Gastroesophageal sphincter (tissue), 3 donors: Measurements from ENCODE around the gene TCP1.

Experiments used
- POLR2AphosphoS5 ChIP-seq: sonication (generic); formaldehyde crosslinking; IDR thresholded peaks from one replicate; pipeline ENCODE4 v1.6.1; 2017; ENCODE audit warnings: antibody characterized with exemption
- TF ChIP-seq, protein P1 (sequence below), 4 experiments: fragments of 200-600 bp in 2 of 4; fragments of 450-650 bp in 2 of 4; sonication (generic) in 1 of 4; IDR thresholded peaks; one replicate each; pipeline ENCODE4 v1.5.1; 2017 to 2019; ENCODE audit warnings: antibody characterized with exemption in 4 of 4, mild to moderate bottlenecking in 2 of 4, moderate library complexity in 2 of 4

DNA sequence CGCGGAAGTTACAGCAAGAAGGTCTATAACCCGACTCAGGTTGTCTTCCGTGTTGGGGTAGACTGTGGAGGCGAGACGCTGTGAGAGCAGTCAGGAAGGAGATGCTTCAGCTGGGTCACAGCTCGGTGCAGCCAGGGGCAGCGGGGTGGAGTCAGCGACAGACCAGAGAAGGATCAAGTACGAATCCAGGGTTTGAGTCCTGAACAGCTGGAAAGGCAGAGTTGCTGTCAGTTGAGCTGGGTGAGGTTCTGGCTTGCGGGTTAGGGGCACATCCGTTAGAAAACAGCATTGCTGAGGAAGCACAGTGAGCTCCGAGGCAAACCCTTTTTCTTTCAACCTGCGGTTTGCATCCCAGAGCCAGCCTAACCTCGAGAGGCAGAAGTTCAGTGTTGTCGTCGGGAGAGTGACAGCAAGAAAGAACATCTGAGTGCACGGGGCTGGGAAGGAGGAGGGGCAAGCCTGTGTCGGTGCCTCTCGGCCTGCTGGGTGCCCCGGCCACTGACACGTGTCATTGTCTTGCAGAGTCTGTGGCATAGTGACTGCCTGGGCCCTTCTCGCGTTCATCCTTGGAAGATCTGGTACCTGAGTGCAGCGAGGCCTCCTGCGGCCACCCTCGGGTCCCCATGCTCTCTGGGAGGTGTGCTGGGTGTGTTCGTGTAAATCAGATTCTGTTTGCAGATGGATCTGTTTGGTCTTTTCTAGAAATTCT is 30.7 kb upstream of the TCP1 start:
- no peak for TF ChIP-seq POLR2AphosphoS5
- TF ChIP-seq, protein P1, sequence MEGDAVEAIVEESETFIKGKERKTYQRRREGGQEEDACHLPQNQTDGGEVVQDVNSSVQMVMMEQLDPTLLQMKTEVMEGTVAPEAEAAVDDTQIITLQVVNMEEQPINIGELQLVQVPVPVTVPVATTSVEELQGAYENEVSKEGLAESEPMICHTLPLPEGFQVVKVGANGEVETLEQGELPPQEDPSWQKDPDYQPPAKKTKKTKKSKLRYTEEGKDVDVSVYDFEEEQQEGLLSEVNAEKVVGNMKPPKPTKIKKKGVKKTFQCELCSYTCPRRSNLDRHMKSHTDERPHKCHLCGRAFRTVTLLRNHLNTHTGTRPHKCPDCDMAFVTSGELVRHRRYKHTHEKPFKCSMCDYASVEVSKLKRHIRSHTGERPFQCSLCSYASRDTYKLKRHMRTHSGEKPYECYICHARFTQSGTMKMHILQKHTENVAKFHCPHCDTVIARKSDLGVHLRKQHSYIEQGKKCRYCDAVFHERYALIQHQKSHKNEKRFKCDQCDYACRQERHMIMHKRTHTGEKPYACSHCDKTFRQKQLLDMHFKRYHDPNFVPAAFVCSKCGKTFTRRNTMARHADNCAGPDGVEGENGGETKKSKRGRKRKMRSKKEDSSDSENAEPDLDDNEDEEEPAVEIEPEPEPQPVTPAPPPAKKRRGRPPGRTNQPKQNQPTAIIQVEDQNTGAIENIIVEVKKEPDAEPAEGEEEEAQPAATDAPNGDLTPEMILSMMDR (IDR thresholded peaks at IDR 0.05), result no peak
